Omental fat pad (tissue), 4 donors: ENCODE measurements around the gene IGFBP4. TPM values are rescaled to one million over a fixed set of nuclear protein-coding genes. Genes with fewer than 3 reads are reported as not detected.
"Not testable (repeated sequence)": the region's sequence is repeated elsewhere in the genome, so short reads cannot be mapped to it uniquely, and the experiment has no call there.

Source experiments
- ATAC-seq: fragments of 150-250 bp; one replicate; pipeline ENCODE4 v1.9.1; 2016; ENCODE audit warnings: mild to moderate bottlenecking, moderate library complexity; ENCODE audit not compliant: low FRiP score
- DNase-seq: peaks from one replicate; pipeline ENCODE4 v3.0.0-alpha.2; 2019; ENCODE audit warnings: low spot score
- total RNA-seq, 4 donors: library from RNA; depleted of rRNA; stranded (reverse); fragments of >200 nt; gene quantifications; one replicate each; pipeline ENCODE4 v1.1.0, GENCODE V29; 2016
- TF ChIP-seq, protein P1 (sequence below), 3 donors: fragments of 450-650 bp; IDR thresholded peaks; one replicate each; pipeline ENCODE4 v1.5.1; 2016 to 2017; ENCODE audit warnings: antibody characterized with exemption in 3 of 3, mild to moderate bottlenecking in 3 of 3, moderate library complexity in 2 of 3

Gene IGFBP4
- total RNA-seq, 4 donors from 2014 or later: 352 to 633 (median 429) TPM

DNA sequence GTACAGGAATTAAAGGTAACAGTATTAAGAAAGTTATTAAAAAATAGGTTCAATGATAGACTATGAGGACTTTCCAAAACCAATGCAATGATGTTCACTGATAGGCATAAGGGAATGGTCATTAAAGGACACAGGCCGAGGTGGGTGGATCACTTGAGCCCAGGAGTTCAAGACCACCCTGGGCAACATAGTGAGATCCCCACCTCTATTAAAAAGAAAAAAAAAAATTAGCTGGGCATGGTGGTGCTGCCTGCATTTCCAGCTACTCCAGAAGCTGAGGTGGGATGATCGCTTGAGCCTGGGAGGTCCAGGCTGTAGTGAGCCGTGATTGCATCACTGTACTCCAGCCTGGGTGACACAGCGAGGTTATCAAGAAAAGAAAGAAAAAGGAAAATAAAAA, 31.4 kb upstream of the IGFBP4 start:
- ATAC-seq (no peak), DNase-seq (no peak)
- TF ChIP-seq, protein P1, sequence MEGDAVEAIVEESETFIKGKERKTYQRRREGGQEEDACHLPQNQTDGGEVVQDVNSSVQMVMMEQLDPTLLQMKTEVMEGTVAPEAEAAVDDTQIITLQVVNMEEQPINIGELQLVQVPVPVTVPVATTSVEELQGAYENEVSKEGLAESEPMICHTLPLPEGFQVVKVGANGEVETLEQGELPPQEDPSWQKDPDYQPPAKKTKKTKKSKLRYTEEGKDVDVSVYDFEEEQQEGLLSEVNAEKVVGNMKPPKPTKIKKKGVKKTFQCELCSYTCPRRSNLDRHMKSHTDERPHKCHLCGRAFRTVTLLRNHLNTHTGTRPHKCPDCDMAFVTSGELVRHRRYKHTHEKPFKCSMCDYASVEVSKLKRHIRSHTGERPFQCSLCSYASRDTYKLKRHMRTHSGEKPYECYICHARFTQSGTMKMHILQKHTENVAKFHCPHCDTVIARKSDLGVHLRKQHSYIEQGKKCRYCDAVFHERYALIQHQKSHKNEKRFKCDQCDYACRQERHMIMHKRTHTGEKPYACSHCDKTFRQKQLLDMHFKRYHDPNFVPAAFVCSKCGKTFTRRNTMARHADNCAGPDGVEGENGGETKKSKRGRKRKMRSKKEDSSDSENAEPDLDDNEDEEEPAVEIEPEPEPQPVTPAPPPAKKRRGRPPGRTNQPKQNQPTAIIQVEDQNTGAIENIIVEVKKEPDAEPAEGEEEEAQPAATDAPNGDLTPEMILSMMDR (IDR thresholded peaks at IDR 0.05): no peak

- no peak for ATAC-seq
- TF ChIP-seq, protein P1 (IDR thresholded peaks at IDR 0.05): no peak
- DNase-seq: no peak
Measured at GRCh38 chr17:40412880-40413279, 30.4 kb upstream of the IGFBP4 start.

GRCh38 chr17:40414312-40414711, 28.9 kb upstream of the IGFBP4 start:
- DNase-seq: not testable (repeated sequence)

DNA sequence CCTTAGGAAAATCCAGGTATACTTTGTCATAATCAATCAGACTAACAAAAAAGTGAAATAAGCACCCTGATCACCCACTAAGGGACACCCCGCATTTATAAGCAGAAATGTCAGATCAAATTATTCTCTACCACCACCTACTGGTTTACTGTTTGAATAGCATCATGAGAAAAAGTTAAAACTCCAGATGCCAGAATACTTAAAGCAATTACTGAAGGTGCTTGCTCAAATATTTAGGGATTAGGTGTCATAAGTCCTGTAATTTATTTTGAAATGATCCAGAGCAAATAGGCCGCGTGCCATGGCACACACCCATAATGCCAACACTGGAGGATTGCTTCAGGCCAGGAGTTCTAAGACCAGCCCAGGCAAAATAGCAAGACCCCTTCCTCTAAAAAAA, 27.9 kb upstream of the IGFBP4 start:
- TF ChIP-seq, protein P1 (IDR thresholded peaks at IDR 0.05): peak in 1 of 3 donors; percentile 11
- ATAC-seq (no peak), DNase-seq (no peak)

More at GRCh38 chr17:40414312-40414711, 28.9 kb upstream of the IGFBP4 start:
- not testable (repeated sequence) for ATAC-seq

- DNase-seq: no peak
- TF ChIP-seq, protein P1 (IDR thresholded peaks at IDR 0.05): no peak
- ATAC-seq: no peak
Measured at GRCh38 chr17:40416671-40417070, 26.6 kb upstream of the IGFBP4 start.

GRCh38 chr17:40417258-40417608, 26.0 kb upstream of the IGFBP4 start:
- ATAC-seq (no peak), DNase-seq (no peak)
- TF ChIP-seq, protein P1 (IDR thresholded peaks at IDR 0.05): no peak

GRCh38 chr17:40417609-40418427, 25.4 kb upstream of the IGFBP4 start, which contains the start of gene TOP2A:
TOP2A (minus strand) TSS chr17:40417896; CDS start chr17:40417791, 105 bp downstream.
- DNase-seq (peak; percentile 96), ATAC-seq (peak; percentile 100)
- TF ChIP-seq, protein P1 (IDR thresholded peaks at IDR 0.05): no peak
